K562 (cell line): Measurements from ENCODE around the gene ROMO1. TPM values are rescaled to one million over a fixed set of nuclear protein-coding genes. Genes with fewer than 3 reads are reported as not detected.

Source experiments
- ARID2 ChIP-seq: fragments of 450-650 bp; IDR thresholded peaks from 2 replicates; pipeline ENCODE4 v1.6.1; 2017; ENCODE audit warnings: antibody characterized with exemption, mild to moderate bottlenecking
- CAMTA2 ChIP-seq: fragments of 250-450 bp; sonication (Bioruptor Pico); conservative IDR thresholded peaks from 2 replicates; pipeline ENCODE4 v1.5.1; 2022
- CC2D1A ChIP-seq: fragments of 450-650 bp; IDR thresholded peaks from 2 replicates; pipeline ENCODE4 v1.6.1; 2017; ENCODE audit warnings: mild to moderate bottlenecking
- CHD7 ChIP-seq: fragments of 200-600 bp; sonication (generic); IDR thresholded peaks from one replicate; pipeline ENCODE4 v1.6.1; 2012; ENCODE audit warnings: mild to moderate bottlenecking, low read depth, low read length, inconsistent platforms
- DACH1 ChIP-seq: fragments of 450-650 bp; IDR thresholded peaks from 2 replicates; pipeline ENCODE4 v1.6.1; 2018; ENCODE audit not compliant: partially characterized antibody
- E2F4 ChIP-seq: sonication (generic); formaldehyde crosslinking; IDR thresholded peaks from 2 replicates; pipeline ENCODE4 v1.8.0; 2022; ENCODE audit warnings: mild to moderate bottlenecking, low read depth, missing genetic modification reagents
- FOXK1 ChIP-seq: sonication (generic); formaldehyde crosslinking; IDR thresholded peaks from 2 replicates; pipeline ENCODE4 v1.8.0; 2022; ENCODE audit warnings: missing genetic modification reagents, mild to moderate bottlenecking, borderline replicate concordance
- FOXK2 ChIP-seq, 2 experiments: fragments of 450-650 bp; IDR thresholded peaks in 1 of 2; conservative IDR thresholded peaks in 1 of 2; 2 replicates each; pipeline ENCODE4 v1.6.1; 2016; ENCODE audit warnings: low read depth in 2 of 2, mild to moderate bottlenecking in 1 of 2
- RAD51 ChIP-seq: fragments of 450-650 bp; IDR thresholded peaks from 2 replicates; pipeline ENCODE4 v1.7.1; 2016; ENCODE audit warnings: low read depth, mild to moderate bottlenecking, borderline replicate concordance
- RNF2 ChIP-seq: sonication (generic); IDR thresholded peaks from 2 replicates; pipeline ENCODE4 v1.6.1; 2016
- TARDBP ChIP-seq: fragments of 450-650 bp; IDR thresholded peaks from 2 replicates; pipeline ENCODE4 v1.6.1; 2016
- ZNF124 ChIP-seq: sonication (generic); formaldehyde crosslinking; IDR thresholded peaks from 2 replicates; pipeline ENCODE4 v1.8.1; 2022; ENCODE audit warnings: missing genetic modification reagents
- ZNF174 ChIP-seq: fragments of 250-450 bp; sonication (Bioruptor Pico); IDR thresholded peaks from 2 replicates; pipeline ENCODE4 v1.4.0; 2020; ENCODE audit warnings: mild to moderate bottlenecking
- ZNF639 ChIP-seq, 2 experiments: fragments of 200-800 bp in 1 of 2; sonication (Bioruptor generic) in 1 of 2; sonication (generic) in 1 of 2; formaldehyde crosslinking in 1 of 2; IDR thresholded peaks in 1 of 2; conservative IDR thresholded peaks in 1 of 2; 2 replicates each; pipeline versions ENCODE4 v1.5.0 to v1.6.1; 2016 to 2020; ENCODE audit warnings: missing compliant biosample characterization in 1 of 2, missing genetic modification characterization in 1 of 2, missing genetic modification reagents in 1 of 2
- polyA plus RNA-seq, 8 experiments: library from polyadenylated mRNA; depleted of rRNA in 4 of 8; stranded (reverse) in 5 of 8; unstranded in 3 of 8; fragments of >200 nt; fragmentation: Nextera tagmentation in 2 of 8; fragmentation: Illumina TruSeq in 1 of 8; extraction: Ambion mirVana in 2 of 8; extraction: Trizol in 1 of 8; gene quantifications; 2 replicates each; pipeline versions ENCODE4 v1.2.1 to v1.2.3, GENCODE V29; 2011 to 2014; ENCODE audit warnings: inconsistent platforms in 1 of 8, missing spikeins in 1 of 8
- total RNA-seq, 7 experiments: library from RNA; depleted of rRNA in 6 of 7; stranded (reverse); fragments of >200 nt in 6 of 7; fragmentation: Illumina TruSeq in 2 of 7; extraction: Trizol in 2 of 7; gene quantifications; 2 replicates each; pipeline versions ENCODE4 v1.2.1 to v1.2.3, GENCODE V29; 2011 to 2021; ENCODE audit warnings: low replicate concordance in 1 of 7

Gene ROMO1
- total and polyA plus RNA-seq, 9 of the 15 experiments (the other 6 are each of a cell fraction or from before 2014, with no cell fraction given), result 31.8 to 741 (median 226) TPM

- TF ChIP-seq CHD7 (no peak), ZNF639 (CRISPR knock-in tag; conservative IDR thresholded peaks at IDR 0.05 in 1 of 2, IDR thresholded peaks at IDR 0.05 in 1 of 2) (peak in 1 of 2 experiments; percentile 90; a peak in 2 of 4 replicates), CAMTA2 (CRISPR knock-in tag) (no peak), RNF2 (no peak), TARDBP (no peak), RAD51 (no peak), ARID2 (no peak), CC2D1A (no peak), FOXK1 (CRISPR knock-in tag) (no peak), ZNF174 (CRISPR knock-in tag) (no peak), E2F4 (peak; percentile 12; the same call in 1 of the 2 replicates), DACH1 (no peak), ZNF124 (no peak), FOXK2 (conservative IDR thresholded peaks at IDR 0.05 in 1 of 2, IDR thresholded peaks at IDR 0.05 in 1 of 2; ENCODE audit: low read depth in 2 of 2) (peak in 1 of 2 experiments; percentile 45; a peak in 1 of 4 replicates)
Measured at GRCh38 chr20:35699127-35699956, at the start of gene ROMO1, which contains the start of gene NFS1 (continued).
